Occipital lobe (tissue), 2 donors: ENCODE measurements around the gene PHF2. TPM values are rescaled to one million over a fixed set of nuclear protein-coding genes. Genes with fewer than 3 reads are reported as not detected.

ENCODE experiments used
- DNase-seq: peaks from one replicate; lab custom pipeline; 2025; lab: John Stamatoyannopoulos, UW
- total RNA-seq: library from RNA; depleted of rRNA; stranded (reverse); fragments of >200 nt; gene quantifications from one replicate; pipeline ENCODE4 v1.2.3, GENCODE V29; 2014

Gene PHF2
- total RNA-seq, 1 donor from 2014 or later, result 33.4 TPM

- no peak for DNase-seq
Measured at GRCh38 chr9:93568169-93568568, 8.2 kb upstream of the PHF2 start.

GRCh38 chr9:93569621-93570174 lies 6.7 kb upstream of the PHF2 start:
- DNase-seq, result no peak

GRCh38 chr9:93572221-93572620 lies 4.2 kb upstream of the PHF2 start:
- no peak for DNase-seq

- DNase-seq, result no peak
Measured at GRCh38 chr9:93572636-93573515, 3.5 kb upstream of the PHF2 start.

DNA sequence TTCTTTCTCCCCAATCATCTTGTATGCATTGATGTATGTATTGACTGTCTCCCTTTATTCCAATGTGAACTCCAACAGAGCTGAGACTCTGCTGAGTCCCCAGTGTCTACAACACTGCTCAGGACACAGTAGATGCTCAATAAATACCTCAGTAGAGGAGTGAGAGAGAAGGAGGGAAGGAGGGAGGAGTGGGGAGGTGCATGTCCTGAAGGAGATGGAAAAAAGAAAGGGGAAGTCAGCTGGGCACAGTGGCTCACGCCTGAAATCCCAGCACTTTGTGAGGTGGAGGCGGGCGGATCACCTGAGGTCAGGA lies 2.9 kb upstream of the PHF2 start:
- DNase-seq, result no peak

- DNase-seq, result no peak
Measured at GRCh38 chr9:93574091-93574899, 2.1 kb upstream of the PHF2 start.

- no peak for DNase-seq
Measured at GRCh38 chr9:93574900-93575795, 1.2 kb upstream of the PHF2 start.

DNA sequence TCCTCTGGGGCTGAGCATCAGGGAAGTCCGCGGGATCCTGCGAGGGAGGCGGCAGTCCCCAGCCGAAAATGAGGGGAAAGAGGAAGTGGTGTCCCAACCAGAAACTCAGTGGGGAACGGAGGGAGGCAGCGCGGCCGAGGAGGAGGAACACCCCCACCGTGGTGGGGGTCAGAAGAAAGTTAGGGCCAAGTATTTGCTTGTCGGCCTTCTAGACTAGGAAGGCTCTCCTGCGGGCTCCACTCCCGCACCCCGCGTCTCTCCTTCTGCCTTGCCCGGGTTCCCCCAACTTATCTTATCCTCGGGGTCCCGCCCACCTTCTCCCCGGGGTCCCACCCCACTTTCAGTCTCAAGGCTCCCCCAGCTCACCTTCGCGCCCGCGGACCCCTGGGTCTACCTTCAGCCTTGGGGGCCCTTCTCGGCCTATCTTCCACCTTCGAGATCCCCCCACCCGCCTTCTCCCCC lies 557 bp upstream of the PHF2 start:
- DNase-seq, result no peak

DNA sequence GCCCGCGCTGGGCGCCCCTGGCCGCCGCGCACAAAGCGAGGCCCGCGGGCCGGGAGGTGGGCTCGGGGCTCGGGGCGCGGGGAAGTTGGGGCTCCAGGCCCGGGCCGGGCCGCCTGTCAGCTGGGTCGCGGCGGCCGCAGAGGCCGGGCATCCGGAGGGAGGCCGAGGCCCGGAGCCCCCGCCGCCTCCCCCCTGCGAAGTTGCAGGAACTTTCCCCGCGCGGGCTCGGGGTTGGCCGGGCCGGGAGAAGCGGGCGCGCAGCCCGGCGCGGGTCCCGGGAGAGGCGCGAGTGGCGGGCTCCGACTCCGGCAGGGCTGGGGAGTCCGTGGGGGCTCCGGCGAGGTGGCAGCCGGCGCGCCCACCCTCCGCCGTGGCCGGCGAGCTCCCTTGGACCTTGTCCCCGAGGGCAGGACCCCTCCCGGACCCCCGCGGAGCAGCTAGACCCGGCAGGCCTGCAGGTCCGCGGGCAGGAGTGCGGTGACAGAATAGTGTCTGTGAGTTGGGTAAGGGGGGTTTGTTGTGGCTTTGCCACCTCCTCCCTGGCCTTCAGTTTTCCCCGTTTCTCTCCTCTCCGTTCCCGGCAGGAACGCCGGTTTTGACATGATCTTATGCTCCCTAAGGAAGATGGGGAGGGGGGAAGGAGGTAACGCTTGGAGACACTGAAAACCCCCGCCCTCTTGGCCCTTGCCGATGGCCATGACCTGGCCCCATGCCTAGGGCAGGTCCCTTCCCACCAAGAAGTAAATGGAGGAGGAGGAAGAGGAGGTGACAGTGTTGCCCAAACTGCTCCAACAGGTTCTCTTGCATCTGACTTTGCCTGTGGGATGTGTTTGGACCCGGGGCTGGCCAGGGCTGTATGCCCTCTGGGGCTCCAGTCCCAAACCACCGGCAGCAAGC lies 942 bp downstream of the PHF2 start:
- DNase-seq, result no peak

DNA sequence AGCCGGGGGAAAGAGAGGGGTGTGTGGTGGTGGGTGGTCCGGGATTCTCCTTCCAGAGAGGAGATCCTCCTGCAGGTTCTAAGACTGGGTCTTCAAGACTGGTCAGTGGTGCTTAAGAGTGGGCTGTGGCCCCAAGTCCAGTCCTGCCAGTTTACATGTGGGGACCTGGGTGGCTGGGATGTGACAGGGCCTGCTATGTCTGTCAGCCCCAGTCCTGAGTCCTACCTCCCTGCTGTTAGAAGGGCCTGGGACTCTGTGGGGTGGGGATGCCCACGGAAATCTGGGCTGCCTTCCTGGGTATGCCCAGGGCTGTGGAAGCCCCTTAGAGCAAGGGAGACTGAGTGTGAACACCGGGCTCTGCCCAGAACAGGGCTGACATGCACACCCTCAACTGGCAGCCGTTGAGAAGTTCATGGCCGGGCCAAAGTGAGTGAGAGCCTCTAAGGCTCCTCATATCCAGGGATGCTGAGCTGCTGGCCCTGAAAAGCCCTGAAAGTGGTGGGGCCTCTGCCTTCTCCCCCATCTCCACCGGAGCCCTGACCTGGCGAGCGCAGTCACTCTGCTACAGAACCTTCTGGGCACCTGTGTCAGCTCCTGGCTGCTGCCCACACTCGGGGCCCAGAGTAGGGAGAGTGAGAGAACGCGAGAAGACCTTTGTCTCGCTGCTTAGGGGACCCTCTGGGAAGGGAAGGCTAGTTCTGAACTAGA lies 1.7 kb downstream of the PHF2 start:
- DNase-seq, result no peak

- DNase-seq, result no peak
Measured at GRCh38 chr9:93578844-93579243, 2.5 kb downstream of the PHF2 start.

- no peak for DNase-seq
Measured at GRCh38 chr9:93579711-93580516, 3.5 kb downstream of the PHF2 start.

DNA sequence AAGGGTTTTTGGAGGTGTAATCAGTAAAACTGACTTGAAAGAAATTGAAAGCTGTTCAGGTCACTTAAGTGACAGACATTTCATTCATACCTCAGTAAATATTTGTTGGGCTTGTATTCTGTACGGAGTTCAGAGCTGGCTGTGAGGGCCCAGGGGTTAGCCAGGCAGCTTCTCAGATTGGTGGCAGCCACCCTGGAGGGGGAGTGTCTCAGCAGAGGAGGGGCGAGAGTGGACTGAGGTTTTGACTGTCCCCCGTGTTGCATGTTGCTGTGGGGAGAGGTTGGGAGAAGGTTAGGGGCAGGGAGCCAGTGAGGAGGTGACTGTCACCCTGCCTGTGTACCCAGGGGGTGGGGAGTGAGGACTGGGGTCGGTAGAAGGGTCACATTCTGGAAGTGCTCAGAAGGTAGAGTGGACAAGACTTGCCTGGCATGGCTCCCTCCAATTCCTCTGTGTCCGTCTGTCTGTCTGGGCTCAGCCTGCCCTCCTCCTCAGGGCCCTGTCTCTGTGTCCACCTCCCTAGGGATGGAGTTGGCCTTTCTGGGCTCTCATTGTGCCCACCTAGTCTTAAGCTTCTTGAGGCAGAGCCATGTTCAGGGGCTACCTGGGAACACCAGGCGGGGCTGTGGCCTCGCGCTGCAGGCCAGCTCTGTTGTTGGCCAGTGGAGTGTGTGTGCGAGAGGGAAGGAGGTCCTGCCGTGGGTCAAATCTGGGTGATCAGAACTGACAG lies 4.4 kb downstream of the PHF2 start:
- DNase-seq, result no peak

GRCh38 chr9:93582115-93582514 lies 5.7 kb downstream of the PHF2 start:
- no peak for DNase-seq

GRCh38 chr9:93582550-93582949 lies 6.2 kb downstream of the PHF2 start:
- DNase-seq, result no peak

DNA sequence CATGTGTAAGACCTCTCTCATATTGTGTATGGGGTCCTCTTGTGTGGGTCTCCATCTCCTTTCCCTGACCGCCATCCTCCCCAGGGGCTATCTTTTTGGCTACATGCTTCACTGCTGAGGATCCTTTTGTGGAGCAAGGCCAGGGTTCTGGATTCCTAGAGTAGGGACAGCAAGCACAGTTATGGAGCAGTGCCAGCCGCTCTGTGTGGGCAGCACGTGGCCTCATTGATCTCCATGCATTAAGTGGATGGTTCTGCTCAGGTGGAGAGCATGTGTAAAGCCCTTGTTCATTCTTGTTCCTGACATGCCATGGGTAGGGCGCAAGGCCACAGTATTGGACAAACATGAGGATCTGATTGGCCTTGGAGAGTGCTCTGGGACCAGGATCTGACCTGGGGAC lies 8.9 kb downstream of the PHF2 start:
- DNase-seq, result no peak

DNA sequence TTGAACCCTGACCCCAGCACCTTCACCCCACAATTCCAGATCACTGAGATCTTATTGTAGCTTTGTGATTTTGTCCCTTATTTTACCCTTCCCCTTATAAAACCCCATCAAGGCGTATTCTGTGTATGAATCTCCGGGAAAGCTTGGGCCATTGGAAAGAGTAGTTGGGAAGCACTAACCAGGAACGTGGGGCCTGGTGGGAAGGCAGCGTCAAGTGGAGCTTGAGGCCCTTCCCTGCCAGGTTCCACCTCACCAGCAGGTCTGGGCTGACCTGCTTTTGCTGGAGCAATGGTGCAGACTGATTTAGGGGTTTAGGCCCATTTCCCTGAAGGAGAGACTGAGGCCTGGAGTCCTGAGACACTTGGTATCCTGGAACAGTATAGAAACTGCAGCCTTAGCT lies 9.3 kb downstream of the PHF2 start:
- no peak for DNase-seq
